DND-41 (cell line): ENCODE results near the gene SPDL1.

Experiments
- EZH2 ChIP-seq: IDR thresholded peaks from 3 replicates; pipeline ENCODE4 v1.6.1; 2012; ENCODE audit warnings: borderline replicate concordance, low read depth, mild to moderate bottlenecking, moderate library complexity, low read length, inconsistent platforms; ENCODE audit not compliant: severe bottlenecking
- TF ChIP-seq, protein P1 (sequence below): IDR thresholded peaks from 2 replicates; pipeline ENCODE4 v1.5.1; 2012; ENCODE audit warnings: borderline replicate concordance, low read length, moderate library complexity, mild to moderate bottlenecking; ENCODE audit not compliant: poor library complexity, severe bottlenecking; ENCODE audit errors: extremely low read depth

DNA sequence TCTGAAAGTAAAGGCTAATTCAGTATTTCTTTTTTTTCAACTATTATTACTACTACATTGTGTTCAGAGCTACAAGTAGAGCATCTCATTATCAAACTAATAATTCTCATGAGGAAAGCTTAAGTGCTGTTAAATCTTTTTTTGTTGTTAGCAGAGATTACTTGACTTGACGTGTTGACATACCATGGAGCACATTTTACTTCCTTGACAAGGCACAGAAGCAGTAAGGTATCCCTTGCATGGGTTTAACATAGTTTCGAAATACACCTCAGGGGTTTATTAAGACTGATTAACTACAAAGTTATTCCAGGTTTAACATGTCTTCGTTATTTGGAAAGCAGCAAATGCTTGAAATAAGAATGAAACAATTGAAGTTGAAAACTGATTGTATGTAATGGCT lies 7.0 kb downstream of the SPDL1 start:
- TF ChIP-seq, protein P1, sequence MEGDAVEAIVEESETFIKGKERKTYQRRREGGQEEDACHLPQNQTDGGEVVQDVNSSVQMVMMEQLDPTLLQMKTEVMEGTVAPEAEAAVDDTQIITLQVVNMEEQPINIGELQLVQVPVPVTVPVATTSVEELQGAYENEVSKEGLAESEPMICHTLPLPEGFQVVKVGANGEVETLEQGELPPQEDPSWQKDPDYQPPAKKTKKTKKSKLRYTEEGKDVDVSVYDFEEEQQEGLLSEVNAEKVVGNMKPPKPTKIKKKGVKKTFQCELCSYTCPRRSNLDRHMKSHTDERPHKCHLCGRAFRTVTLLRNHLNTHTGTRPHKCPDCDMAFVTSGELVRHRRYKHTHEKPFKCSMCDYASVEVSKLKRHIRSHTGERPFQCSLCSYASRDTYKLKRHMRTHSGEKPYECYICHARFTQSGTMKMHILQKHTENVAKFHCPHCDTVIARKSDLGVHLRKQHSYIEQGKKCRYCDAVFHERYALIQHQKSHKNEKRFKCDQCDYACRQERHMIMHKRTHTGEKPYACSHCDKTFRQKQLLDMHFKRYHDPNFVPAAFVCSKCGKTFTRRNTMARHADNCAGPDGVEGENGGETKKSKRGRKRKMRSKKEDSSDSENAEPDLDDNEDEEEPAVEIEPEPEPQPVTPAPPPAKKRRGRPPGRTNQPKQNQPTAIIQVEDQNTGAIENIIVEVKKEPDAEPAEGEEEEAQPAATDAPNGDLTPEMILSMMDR = no peak
- no peak for TF ChIP-seq EZH2
